ENCODE data around the gene RMP24.
A peak's percentile ranks its signal among the peaks of the same experiment; 100 is the strongest.
"Not testable (repeated sequence)": the region's sequence is repeated elsewhere in the genome, so short reads cannot be mapped to it uniquely, and the experiment has no call there.

The RMP24 gene

DNA sequence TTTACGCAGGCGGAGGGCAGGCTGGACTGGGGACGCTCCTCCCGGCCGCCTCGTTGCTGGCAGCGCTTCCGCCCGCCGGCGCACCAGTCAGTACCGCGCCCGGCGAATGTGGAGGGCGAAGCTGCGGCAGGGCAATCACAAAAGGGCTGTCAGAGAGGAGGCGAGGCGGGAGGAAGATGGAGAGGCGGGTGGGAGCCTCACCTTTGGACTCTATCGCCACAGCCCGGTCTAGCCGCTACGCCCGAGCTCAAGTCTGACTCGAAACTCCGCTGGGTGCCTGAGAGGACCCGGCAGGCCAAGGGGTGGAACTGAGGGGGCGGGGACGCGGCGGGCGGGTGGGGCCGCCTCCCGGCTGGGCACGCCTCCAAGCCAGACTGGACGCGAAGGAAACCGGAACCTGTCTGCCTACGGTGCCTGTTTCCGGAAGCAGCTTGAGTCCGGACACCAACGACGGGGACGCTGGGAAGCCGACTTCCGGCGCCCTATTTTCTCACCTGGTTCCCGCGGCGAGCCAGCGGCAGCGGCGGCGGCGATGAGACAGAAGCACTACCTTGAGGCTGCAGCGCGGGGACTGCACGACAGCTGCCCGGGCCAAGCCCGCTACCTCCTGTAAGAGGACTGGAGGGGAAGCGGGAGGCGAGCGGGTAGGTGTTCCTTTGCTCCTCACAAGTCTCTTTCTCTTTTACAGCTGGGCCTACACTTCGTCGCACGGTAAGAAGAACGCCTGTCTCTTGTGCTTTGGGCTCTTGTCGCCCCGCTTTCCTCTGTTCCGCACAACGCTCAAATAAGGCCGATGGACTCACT lies at the start of gene RMP24:
Gene RMP24 (plus strand): TSS at position 483 of the 804 bp plus-strand sequence.
- DNase-seq (ENCODE audit: low read depth in 2 of 2), result peak; percentile 79 to 84

DNA sequence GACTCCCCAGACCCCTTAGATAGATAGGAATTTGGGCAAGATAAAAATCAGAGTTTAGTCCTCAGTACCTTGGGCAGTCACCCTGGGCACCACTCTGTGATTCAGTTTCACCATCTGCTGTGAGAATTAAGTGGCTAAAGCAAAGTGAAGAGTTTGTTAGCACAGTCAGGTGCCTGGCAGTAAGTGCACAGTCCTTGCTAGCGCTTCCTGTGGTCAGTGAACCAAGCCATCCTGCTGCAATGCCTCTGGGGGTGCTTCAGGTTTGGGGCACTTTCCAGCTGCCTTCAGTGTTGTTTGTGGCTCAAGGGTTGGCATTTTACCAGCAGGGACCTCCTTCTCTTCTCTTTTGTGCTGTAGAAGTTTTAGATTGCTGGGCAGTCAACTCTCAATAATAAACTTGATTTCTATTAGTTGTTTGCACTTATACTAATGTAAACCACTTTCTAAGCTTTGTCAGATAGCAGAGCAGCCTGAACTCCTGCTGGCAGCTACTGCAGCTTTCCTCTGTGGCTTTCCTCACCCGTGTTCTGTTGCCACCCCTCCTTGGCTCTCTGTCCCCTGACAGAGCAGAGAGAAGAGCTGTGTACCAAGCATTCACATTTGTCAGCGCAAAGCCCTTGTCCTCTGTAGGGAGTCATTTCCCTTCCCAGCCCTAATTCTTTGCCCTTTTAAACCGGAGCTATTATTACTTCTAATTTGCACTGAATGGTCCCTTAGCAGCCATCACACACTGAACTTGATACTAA lies 48.4 kb upstream of the RMP24 start:
- no peak for DNase-seq (ENCODE audit: low read depth in 2 of 2)

DNA sequence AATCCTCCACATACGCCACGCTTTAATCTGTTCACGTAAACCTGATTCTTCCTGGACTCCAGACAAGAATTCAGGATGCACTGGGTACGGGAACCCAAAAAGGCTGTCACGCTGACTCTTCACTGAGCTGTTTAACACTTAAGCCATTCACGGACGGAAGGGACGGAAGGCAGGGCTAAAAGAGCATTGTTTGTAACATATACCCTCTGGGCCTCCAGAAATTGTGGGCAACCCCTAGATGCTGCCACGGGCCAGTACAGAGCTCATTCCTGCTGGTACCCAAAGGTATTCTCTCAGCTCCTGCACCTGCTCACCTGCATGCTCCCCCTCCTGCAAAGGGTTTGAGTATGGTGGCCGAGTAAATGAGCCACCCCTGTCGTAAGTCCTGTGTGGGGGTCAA lies 45.6 kb upstream of the RMP24 start:
- DNase-seq (ENCODE audit: low read depth in 2 of 2), result no peak

DNA sequence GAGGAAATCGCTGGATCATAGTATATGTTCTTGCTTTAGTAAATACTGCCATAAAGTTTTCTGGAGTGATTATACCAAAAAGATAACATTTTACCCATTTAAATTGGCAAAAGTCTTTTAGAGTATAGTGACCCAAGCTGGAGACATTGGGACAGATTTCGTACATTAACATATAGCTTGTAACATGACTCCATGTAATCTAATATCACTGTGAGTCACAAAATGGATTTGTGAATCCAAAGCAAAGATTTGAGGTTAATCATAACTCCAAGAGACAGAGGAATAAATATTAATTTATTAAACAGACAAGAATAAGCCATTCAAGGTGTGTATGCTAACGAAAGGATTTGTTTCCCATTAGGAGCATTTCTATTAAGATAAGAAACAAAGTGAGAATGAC lies 45.0 kb upstream of the RMP24 start:
- no peak for DNase-seq (ENCODE audit: low read depth in 2 of 2)

DNA sequence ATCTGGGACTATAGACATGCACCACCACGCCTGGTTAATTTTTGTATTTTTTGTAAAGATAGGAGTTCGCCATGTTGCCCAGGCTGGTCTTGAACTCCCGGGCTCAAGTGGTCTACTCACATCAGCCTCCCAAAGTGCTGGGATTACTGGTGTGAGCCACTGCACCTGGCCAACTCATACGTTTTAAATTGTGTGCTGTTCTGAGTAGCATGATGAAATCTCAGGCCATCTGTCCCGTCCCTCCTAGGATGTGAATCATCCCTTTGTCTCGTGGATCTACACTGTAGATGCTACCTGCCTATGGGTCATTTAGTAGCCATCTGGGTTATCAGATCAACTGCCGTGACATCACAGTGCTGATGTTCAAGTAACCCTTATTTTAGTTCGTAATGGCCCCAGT lies 38.5 kb upstream of the RMP24 start:
- DNase-seq (ENCODE audit: low read depth in 2 of 2), result no peak

DNA sequence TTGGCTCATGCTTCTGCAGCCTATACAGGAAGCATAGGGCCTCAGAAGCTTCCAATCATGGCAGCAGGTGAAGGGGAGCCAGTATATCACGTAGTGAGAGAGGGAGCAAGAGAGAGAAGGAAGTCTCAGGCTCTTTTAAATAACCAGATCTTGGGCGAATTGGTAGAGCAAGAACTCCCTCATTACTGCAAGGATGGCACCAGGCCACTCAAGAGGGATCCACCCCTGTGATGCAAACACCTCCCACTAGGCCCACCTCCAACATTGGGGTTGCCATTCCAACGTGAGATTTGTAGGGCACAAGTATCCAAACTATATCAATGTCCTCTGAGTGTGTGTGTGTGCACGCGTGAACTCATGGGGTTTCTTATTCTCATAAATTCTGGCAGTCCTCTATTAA lies 37.6 kb upstream of the RMP24 start:
- DNase-seq (ENCODE audit: low read depth in 2 of 2), result no peak

DNA sequence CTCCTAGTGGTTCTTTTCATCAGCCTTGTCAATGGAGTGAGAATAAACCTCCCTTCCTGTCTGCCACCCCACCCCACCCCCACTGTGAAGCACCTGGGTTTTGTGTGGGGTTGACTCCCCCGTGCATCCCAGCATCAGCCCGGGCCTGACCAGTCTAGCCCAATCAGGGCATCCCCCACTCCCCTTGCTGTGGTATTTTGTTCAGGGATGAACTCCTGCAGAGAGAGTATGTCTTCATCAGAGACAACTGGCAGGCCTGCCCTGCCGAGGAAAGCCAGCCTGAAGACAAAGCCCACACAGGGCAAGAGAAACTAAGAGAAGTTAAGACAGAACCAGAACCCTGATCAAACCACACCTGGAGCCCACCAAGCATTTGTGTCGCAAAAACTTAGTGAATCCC lies 36.7 kb upstream of the RMP24 start:
- DNase-seq (ENCODE audit: low read depth in 2 of 2), result no peak

DNA sequence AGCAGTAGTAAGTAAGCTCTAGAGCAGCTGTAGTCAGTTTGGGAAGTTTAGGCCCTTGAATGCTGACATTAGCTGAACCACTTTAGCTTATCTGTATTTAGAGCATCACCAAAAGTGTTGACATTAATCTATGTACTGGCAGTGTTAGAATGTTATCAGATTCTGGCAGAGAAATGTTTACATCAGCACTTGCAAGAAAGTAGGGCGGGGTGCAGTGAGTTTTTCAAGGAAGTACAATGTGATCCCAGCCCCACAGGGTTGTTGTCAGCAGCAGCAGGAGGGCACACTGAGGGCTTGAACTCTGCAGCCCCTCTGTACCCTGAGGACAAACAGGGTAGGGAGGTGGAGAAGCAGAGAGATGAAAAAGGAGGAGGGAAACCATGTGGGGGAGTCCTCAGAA lies 35.5 kb upstream of the RMP24 start:
- no peak for DNase-seq (ENCODE audit: low read depth in 2 of 2)

DNA sequence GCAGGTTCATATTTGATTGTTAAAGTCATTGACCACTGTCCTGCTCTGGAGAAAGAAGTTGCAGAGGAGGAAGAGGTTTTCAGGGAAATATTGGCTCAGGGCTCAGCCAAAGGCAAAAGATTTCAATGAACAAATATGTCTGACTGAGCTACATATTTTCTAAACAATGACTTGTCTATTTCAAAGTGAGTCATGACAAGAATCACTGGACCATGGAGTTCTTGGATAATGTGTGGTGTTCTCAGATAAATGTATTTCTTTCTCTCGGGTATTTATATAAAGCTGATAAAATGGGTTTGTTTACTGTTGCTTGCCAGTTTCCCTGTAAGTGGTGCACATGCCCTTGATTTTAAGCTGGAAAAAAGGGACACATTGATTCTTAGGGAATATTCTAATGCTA lies 34.3 kb upstream of the RMP24 start:
- DNase-seq (ENCODE audit: low read depth in 2 of 2), result no peak

DNA sequence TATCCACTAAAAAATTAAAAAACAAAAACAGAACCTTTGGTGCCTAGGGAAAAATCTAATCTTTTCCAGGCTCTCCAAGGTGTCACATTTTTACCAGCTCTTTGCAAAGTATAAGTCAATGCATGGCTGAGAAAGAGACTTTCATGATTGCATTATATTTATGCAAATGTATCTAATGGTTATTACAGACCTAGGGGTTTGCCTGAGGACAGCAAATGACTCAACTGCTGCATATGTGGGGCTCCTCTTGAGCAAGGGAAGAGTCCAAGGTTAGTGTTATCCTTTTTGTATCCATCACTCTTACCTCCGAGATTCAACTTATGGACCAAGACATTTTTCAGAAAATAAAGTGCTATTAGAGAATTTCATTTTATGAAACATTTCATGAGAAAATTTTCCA lies 33.9 kb upstream of the RMP24 start:
- no peak for DNase-seq (ENCODE audit: low read depth in 2 of 2)

DNA sequence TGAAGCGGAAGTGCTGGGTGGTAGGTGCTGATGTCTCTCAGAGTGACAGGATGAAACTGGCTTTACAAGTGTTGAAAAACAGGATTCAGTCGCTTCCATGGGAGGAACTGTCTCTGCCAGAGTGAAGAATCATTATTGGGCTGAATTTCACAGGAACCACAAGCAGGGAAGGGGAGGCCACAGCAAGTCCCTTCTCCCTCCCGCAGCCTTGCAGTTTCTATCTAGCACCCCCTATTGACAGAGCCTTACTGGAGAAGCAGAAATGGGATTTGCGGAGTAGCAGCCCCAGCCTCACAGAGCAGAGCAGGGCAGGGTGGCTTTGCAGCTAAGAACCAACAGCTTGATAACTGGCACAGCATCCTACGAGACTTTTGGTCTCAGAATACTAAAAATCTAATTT lies 33.3 kb upstream of the RMP24 start:
- no peak for DNase-seq (ENCODE audit: low read depth in 2 of 2)

DNA sequence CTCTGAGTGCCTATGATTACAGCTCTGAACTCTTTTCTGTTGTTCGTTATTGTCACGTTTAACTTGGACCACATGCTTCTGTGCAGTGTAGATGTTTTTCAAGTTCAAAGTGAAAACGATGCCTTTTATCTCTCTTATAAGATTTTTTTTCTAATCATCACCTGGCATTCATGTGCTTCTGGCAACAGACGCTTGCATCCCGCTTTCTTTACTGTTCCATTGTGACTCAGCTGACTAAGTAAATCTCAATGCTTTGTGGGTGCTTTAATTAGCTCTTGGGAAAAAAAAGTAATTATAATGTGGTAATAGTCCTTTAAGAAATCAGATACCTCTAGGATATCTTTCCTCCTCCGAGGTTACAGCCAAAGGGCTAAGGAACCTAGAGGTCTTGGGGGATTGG lies 31.2 kb upstream of the RMP24 start:
- DNase-seq (ENCODE audit: low read depth in 2 of 2), result no peak

DNA sequence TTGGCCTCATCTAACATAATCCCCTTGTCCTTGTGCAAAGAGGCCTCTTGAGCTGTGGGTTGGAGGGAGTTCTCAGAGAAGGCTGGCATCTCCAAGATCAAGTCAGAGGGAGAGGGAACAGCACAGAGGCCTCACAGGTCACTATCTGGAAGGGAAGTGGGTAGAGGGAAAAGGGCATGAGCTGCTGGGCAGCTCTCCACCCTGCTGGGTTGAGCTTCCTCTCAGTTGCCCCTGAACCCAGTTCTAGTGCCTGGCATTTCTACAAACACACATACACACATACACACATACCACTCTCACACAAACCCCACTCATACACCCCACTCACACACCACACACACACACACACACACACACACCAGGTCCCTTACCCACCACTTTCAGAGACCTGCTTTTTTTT lies 30.3 kb upstream of the RMP24 start:
- DNase-seq (ENCODE audit: low read depth in 2 of 2), result no peak

DNA sequence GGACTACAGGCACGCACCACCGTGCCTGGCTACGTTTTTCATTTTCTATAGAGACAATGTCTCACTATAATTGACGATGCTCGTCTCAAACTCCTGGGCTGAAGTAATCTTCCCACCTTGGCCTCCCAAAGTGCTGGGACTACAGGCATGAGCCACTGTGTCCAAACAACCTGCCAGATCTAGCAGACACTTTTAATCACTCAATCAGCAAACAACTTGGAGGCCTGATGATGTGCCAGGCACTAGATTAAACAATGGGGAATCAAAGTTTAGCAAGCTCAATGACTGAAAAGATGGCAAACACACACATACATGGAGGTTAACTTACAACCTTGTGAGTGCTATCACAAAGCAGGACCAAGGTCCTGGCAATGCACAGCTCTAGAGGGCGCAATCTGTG lies 29.8 kb upstream of the RMP24 start:
- DNase-seq (ENCODE audit: low read depth in 2 of 2), result no peak

DNA sequence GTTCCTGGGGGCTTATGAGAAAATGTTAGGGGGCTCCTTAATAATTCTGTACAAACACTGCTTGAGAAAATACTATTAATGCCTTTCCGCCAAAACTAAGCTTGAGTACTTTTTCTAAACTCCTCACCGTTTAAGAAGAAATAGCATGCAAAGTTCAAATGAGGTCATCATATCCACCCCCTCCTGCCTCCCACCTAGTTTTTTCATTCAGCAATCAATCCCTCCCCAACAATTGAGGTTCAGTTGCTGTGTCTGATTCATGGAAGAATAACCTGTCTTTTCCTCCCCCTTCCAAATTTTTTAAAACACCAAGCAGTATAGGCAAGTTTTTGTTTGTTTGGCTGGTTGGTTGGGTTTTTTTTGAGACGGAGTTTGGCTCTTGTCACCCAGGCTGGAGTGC lies 24.4 kb upstream of the RMP24 start:
- DNase-seq (ENCODE audit: low read depth in 2 of 2), result no peak

DNA sequence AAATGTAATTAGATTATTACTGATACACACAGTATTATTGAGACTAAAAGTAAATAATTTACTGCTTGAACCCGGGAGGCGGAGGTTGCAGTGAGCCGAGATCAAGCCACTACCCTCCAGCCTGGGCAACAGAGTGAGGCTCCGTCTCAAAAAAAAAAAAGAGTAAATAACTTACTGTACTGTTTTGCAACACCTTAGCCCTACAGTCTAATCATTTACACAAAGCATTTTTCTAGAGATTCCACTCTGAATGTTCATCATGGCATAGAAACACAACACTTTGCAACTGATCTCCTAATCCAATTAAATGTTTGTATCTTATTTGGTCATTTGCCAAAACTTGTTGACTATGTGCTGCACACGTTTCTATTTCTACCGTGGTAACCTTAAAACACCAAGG lies 23.4 kb upstream of the RMP24 start:
- DNase-seq (ENCODE audit: low read depth in 2 of 2), result no peak

DNA sequence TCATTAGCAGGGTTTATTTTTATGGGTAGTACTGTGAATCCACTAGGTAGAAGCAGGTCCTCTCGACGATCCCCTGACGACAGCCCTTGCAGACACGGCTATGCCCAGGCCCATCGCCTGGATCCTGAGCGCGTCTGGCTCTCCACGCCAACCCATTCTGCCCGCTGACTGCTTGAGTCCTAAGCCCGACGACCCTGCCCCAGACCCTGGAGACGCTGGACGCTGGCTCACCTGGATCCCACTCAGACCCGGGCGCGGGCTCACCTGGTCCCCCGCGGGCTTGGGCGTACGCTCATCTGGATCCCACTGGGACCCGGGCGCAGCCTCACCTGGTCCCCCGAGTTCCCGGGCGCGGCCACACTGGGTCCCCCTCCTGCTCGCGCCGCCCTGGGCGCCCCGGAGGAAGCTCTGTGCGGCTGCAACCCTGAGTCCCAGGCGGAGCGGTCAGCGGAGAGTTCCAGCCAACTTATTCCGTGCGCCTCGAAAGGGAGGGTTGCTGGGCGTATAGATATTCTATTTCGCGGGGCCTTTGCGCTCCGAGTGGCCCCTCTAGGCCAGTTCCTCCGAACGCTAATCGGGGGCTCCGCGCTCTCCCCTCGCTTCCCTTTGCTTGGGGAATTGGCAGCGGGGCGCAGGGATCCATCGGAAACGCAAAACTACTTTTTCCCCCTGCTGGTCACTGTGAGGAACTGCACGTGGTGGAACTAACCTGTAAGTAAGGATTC lies 22.4 kb upstream of the RMP24 start:
- DNase-seq (ENCODE audit: low read depth in 2 of 2), result peak in 1 of 2 donors; percentile 36

DNA sequence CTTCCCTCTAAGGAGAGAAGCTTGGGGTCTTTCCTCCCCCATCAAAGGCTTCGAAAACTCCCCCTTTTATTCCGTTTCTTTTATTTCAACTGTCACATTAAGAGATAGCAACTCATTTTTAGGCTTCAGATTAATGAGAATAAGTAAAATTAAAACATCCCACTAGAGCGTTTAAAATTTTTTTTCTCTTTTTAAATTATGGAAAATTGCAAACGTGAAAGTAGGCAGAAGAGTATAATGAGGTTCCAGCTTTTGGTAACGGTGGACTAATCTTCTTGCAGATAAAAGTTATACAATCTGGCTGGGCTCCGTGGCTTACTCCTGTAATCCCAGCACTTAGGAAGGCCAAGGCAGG lies 21.9 kb upstream of the RMP24 start:
- no peak for DNase-seq (ENCODE audit: low read depth in 2 of 2)

DNA sequence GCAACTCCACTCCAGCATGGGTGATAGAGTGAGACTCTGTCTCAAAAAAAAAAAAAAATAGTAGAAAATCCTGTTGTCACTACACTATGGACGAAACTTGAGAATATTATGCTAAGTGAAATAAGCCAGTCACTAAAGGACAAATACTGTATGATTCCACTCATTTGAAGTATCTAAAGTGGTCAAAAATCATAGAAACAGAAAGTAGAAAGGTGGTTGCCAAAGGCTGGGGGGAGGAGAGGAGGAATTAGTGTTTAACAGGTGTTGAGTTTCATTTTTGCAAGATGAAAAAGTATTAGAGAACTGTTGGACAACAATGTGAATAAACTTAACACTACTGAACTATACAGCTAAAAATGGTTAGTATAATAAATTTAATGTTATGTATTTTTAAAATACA lies 18.8 kb upstream of the RMP24 start:
- DNase-seq (ENCODE audit: low read depth in 2 of 2), result no peak

DNA sequence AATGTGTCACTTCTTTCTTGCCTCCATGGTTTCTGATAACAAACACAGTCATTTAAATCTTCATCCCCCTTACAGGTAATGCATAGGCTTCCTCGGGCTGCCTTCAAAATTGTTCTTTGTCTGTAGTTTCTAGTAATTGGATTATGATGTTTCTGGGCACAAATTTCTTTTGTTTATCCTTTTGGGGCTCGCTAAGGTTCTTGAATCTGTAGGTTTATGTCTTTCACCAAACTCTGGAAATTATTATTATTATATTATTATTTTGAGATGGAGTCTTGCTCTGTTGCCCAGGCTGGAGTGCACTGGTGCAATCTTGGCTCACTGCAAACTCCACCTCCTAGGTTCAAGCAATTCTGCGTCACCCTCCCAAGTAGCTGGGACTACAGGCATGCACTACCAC lies 16.3 kb upstream of the RMP24 start:
- DNase-seq (ENCODE audit: low read depth in 2 of 2), result no peak

DNA sequence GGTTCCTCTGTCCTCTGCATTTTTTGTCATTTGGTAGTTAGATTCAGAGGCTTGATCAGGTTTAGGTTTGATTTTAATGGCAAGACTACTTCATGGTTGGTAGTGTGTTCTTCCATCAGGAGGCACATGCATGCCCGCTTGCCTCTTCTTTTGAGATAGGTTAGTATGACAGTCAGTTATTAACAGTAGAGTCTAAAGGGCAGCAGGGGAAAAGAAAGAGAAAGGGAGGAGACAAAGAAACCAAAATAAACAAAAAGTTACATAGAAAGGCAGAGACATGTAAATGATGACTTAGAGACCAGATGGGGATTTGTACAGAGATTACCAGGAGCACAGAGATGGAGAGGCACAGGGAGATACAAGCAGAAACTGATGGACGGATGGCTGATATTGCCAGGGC lies 10.2 kb upstream of the RMP24 start:
- DNase-seq (ENCODE audit: low read depth in 2 of 2), result no peak

DNA sequence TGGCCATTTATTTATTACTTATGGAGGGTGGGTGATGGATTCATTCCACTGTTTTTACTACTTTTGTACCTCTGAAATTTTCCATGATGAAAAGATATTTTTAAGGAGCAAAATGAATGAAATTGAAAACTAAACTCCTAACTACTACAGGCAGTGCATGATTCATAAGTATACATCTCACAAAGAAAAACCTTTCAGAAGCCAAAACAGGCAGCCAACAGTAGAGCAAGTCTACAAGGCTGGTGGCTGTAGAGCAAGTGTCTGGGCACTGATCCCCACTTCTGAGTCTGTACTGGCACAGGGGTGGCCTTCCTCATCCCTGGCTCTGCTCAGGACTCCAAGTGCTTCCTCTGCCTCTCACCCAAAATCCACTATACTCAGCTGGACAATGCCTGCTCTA lies 8.2 kb upstream of the RMP24 start:
- DNase-seq (ENCODE audit: low read depth in 2 of 2), result no peak

DNA sequence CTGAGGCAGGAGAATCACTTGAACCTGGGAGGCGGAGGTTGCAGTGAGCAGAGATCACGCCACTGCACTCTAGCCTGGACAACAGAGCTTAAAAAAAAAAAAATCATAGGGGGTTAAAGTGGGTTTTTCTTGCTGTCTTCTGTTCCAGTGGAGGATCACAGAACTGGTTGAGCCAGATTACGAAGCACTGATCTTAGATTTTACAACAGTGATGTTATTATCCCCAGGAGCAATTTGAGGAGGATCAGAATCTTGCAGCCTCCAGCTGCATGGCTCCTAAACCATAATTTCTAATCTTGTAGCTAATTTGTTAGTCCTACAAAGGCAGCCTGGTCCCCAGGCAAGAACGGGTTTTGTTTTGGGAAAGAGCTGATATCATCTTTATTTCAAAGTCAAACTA lies 4.6 kb upstream of the RMP24 start:
- not testable (repeated sequence) for DNase-seq (ENCODE audit: low read depth in 2 of 2)

All from activated CD8-positive, alpha-beta memory T cell treated with anti-CD3 and anti-CD28 coated beads for 4 hours (primary cell).